GM19438 (cell line): ENCODE data around the gene NKIRAS2.

Experiments used
- ATAC-seq: cut with Tn5 transposase; IDR thresholded peaks from one replicate; pipeline ENCODE4 v1.9.1; 2021; ENCODE audit warnings: low read depth; ENCODE audit not compliant: unreplicated experiment

Gene NKIRAS2

GRCh38 chr17:42019509-42020404 is at the start of gene NKIRAS2:
NKIRAS2 (plus strand) TSS chr17:42020090; CDS start chr17:42021578, 1,488 bp downstream.
- peak; percentile 49 for ATAC-seq

GRCh38 chr17:41970901-41971331 is 49.0 kb upstream of the NKIRAS2 start:
- ATAC-seq = no peak

GRCh38 chr17:41971721-41972523 is 48.0 kb upstream of the NKIRAS2 start:
- no peak for ATAC-seq

GRCh38 chr17:41972571-41973407 is 47.1 kb upstream of the NKIRAS2 start:
- no peak for ATAC-seq

GRCh38 chr17:41973408-41973811 is 46.5 kb upstream of the NKIRAS2 start:
- no peak for ATAC-seq

- no peak for ATAC-seq
Measured at GRCh38 chr17:41974031-41974430, 45.9 kb upstream of the NKIRAS2 start.

GRCh38 chr17:41974658-41975057 is 45.2 kb upstream of the NKIRAS2 start:
- no peak for ATAC-seq

- no peak for ATAC-seq
Measured at GRCh38 chr17:41975099-41976083, 44.5 kb upstream of the NKIRAS2 start.

GRCh38 chr17:41976142-41976768 is 43.6 kb upstream of the NKIRAS2 start:
- no peak for ATAC-seq

- no peak for ATAC-seq
Measured at GRCh38 chr17:41977991-41978390, 41.9 kb upstream of the NKIRAS2 start.

GRCh38 chr17:41982026-41982760 is 37.7 kb upstream of the NKIRAS2 start:
- no peak for ATAC-seq

GRCh38 chr17:41984454-41984853 is 35.4 kb upstream of the NKIRAS2 start:
- no peak for ATAC-seq

- no peak for ATAC-seq
Measured at GRCh38 chr17:41985919-41986318, 34.0 kb upstream of the NKIRAS2 start.

GRCh38 chr17:41986634-41987033 is 33.3 kb upstream of the NKIRAS2 start:
- no peak for ATAC-seq

GRCh38 chr17:41987642-41988041 is 32.2 kb upstream of the NKIRAS2 start:
- ATAC-seq = no peak

GRCh38 chr17:41988418-41988817 is 31.5 kb upstream of the NKIRAS2 start:
- no peak for ATAC-seq

- ATAC-seq = no peak
Measured at GRCh38 chr17:41989702-41990419, 30.0 kb upstream of the NKIRAS2 start.

- ATAC-seq = no peak
Measured at GRCh38 chr17:41992576-41992975, 27.3 kb upstream of the NKIRAS2 start.
